SU-DHL-6 (cell line): ENCODE data around the gene PRND.

Experiments used
- EZH2phosphoT487 ChIP-seq: fragments of 200-600 bp; sonication (generic), shearing (Covaris generic); conservative IDR thresholded peaks from 2 replicates; pipeline ENCODE4 v1.6.1; 2018; ENCODE audit warnings: mild to moderate bottlenecking, antibody characterized with exemption, low read length, moderate library complexity, mixed read lengths
- TF ChIP-seq, protein P1 (sequence below): fragments of 200-600 bp; sonication (generic); IDR thresholded peaks from one replicate; pipeline ENCODE4 v1.5.1; 2017; ENCODE audit warnings: antibody characterized with exemption, mild to moderate bottlenecking, low read length, moderate library complexity; ENCODE audit not compliant: insufficient read depth, poor library complexity, severe bottlenecking

GRCh38 chr20:4710106-4710475, 11.6 kb upstream of the PRND start:
- TF ChIP-seq, protein P1, sequence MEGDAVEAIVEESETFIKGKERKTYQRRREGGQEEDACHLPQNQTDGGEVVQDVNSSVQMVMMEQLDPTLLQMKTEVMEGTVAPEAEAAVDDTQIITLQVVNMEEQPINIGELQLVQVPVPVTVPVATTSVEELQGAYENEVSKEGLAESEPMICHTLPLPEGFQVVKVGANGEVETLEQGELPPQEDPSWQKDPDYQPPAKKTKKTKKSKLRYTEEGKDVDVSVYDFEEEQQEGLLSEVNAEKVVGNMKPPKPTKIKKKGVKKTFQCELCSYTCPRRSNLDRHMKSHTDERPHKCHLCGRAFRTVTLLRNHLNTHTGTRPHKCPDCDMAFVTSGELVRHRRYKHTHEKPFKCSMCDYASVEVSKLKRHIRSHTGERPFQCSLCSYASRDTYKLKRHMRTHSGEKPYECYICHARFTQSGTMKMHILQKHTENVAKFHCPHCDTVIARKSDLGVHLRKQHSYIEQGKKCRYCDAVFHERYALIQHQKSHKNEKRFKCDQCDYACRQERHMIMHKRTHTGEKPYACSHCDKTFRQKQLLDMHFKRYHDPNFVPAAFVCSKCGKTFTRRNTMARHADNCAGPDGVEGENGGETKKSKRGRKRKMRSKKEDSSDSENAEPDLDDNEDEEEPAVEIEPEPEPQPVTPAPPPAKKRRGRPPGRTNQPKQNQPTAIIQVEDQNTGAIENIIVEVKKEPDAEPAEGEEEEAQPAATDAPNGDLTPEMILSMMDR = no peak
- no peak for TF ChIP-seq EZH2phosphoT487
